Measurements from ENCODE around the gene EPGN. TPM values are rescaled to one million over a fixed set of nuclear protein-coding genes. Genes with fewer than 3 reads are reported as not detected.
"Not testable (repeated sequence)": the region's sequence is repeated elsewhere in the genome, so short reads cannot be mapped to it uniquely, and the experiment has no call there.

EPGN gene
- total RNA-seq, 4 donors from 2014 or later, result not detected

DNA sequence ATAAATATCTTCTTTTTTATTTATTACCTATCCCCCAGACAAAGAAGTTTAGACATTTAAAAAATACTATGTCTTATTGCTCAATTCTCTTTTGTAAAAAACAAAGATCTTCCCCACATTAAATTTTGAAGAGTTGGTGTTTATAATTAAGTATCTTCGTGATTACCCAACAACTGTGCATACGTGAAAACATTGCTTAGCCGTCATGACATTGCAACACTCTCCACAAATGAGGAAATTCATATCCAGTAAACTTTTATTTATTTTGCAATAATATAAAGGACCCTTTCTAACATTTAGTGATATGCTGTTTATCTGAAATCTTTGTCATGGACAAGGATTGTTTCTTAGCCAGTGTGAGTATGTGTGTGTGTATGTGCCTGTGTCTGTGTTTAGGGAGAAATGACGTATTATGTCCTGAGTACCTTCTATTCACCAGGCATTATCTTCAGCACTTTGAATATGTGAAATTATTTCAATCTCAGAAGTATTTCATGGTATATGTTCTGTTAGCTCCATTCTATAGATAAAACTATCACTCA lies 30.6 kb downstream of the EPGN start:
- TF ChIP-seq POLR2A (IDR thresholded peaks at IDR 0.05) (no peak), CTCF (IDR thresholded peaks at IDR 0.05) (no peak)
- 89 to 90% methylated on average over 4 of the region's 4 CpGs for WGBS, 2 donors
- no peaks in the 10 kb centered on the region for H3K9me3 ChIP-seq
- H3K36me3 ChIP-seq, result no peaks in the 10 kb centered on the region
- no peak overlapping the region for H3K27ac ChIP-seq
- H3K27me3 ChIP-seq, result no peaks in the 10 kb centered on the region
- no peaks in the 10 kb centered on the region for H3K4me1 ChIP-seq
- no peak for DNase-seq
- intact Hi-C loops (cut with DNase I), result no loop called here
- H3K4me3 ChIP-seq (replicated peaks in 1 of 3), result no peak overlapping the region

DNA sequence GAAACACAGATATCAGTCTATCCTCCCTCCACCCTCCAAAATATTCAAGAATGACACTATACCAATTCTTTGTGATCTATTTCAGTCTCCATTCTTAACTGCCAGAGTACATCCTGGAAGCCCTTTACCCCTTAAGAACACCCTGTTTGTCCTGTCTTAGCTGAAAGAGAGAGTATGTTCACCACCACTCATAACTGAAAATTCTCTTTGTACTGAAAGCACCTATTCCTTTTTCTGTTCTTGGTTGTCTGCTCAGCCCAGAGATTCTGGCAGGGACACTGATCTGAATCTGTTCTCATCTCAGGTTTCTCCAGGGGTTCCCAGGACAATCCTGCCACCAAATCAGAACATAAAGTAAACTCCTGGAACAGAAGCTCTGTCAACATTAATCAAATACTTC lies 31.2 kb downstream of the EPGN start:
- H3K27ac ChIP-seq, result no peak overlapping the region
- no peaks in the 10 kb centered on the region for H3K27me3 ChIP-seq
- TF ChIP-seq POLR2A (IDR thresholded peaks at IDR 0.05) (no peak), CTCF (IDR thresholded peaks at IDR 0.05) (no peak)
- no peaks in the 10 kb centered on the region for H3K4me1 ChIP-seq
- H3K9me3 ChIP-seq, result no peaks in the 10 kb centered on the region
- H3K4me3 ChIP-seq (replicated peaks in 1 of 3), result no peak overlapping the region
- no peaks in the 10 kb centered on the region for H3K36me3 ChIP-seq
- no peak for DNase-seq
- intact Hi-C loops (cut with DNase I), result no loop called here

GRCh38 chr4:74340421-74340820 lies 32.2 kb downstream of the EPGN start:
- H3K4me3 ChIP-seq (replicated peaks in 1 of 3); H3K36me3 ChIP-seq; H3K27me3 ChIP-seq; DNase-seq; intact Hi-C loops (cut with DNase I); H3K4me1 ChIP-seq; H3K9me3 ChIP-seq; H3K27ac ChIP-seq: not testable (repeated sequence)

- no peak for DNase-seq
- Histone ChIP-seq H3K9me3 (no peaks in the 10 kb centered on the region), H3K27ac (no peak overlapping the region), H3K4me1 (no peaks in the 10 kb centered on the region), H3K36me3 (no peaks in the 10 kb centered on the region), H3K4me3 (replicated peaks in 1 of 3) (no peak overlapping the region), H3K27me3 (no peaks in the 10 kb centered on the region)
- TF ChIP-seq POLR2A (IDR thresholded peaks at IDR 0.05) (no peak), CTCF (IDR thresholded peaks at IDR 0.05) (no peak)
- WGBS, 2 donors, result 88 to 90% methylated on average over 1 of the region's 1 CpG
- intact Hi-C loops (cut with DNase I), result no loop called here
Observed at GRCh38 chr4:74344031-74344430, 35.8 kb downstream of the EPGN start.

GRCh38 chr4:74353858-74354257 lies 45.6 kb downstream of the EPGN start:
- no peaks in the 10 kb centered on the region for H3K36me3 ChIP-seq
- TF ChIP-seq POLR2A (IDR thresholded peaks at IDR 0.05) (no peak), CTCF (IDR thresholded peaks at IDR 0.05) (no peak)
- intact Hi-C loops (cut with DNase I), result no loop called here
- H3K27me3 ChIP-seq, result no peaks in the 10 kb centered on the region
- H3K9me3 ChIP-seq, result no peaks in the 10 kb centered on the region
- no peak for DNase-seq
- WGBS, 2 donors, result 70 to 77% methylated on average over 4 of the region's 4 CpGs
- no peaks in the 10 kb centered on the region for H3K4me1 ChIP-seq
- no peak overlapping the region for H3K27ac ChIP-seq
- H3K4me3 ChIP-seq (replicated peaks in 1 of 3), result no peak overlapping the region

DNA sequence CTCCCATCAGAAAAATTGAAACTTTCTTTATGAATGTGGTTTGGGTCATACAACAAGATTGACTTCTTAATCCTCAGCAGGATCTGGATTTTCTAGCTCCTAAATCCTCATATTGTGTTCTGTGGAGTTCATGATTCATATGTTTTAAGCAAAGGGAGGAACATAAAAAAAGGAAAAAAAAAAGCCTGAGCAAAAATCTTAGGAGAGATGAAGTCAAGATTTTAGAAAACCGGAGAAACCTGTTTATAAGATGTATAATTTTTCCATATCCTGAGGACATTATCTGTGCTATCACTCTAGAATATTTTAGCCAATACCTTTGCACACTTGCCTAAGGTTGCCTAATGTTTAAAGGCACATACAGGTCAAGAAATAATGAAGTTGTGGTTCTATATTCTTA lies 49.7 kb downstream of the EPGN start:
- Histone ChIP-seq H3K27me3 (no peaks in the 10 kb centered on the region), H3K36me3 (no peaks in the 10 kb centered on the region), H3K4me3 (replicated peaks in 1 of 3) (no peak overlapping the region), H3K9me3 (no peaks in the 10 kb centered on the region), H3K4me1 (no peaks in the 10 kb centered on the region), H3K27ac (no peak overlapping the region)
- no peak for DNase-seq
- intact Hi-C loops (cut with DNase I), result no loop called here
- TF ChIP-seq POLR2A (IDR thresholded peaks at IDR 0.05), result no peak
- TF ChIP-seq CTCF (IDR thresholded peaks at IDR 0.05), result no peak
- WGBS, 2 donors, result 85 to 93% methylated on average over 1 of the region's 1 CpG
